Endothelial cell (in vitro differentiated cells): ENCODE results near the gene FUT7. TPM values are rescaled to one million over a fixed set of nuclear protein-coding genes. Genes with fewer than 3 reads are reported as not detected.
A peak's percentile ranks its signal among the peaks of the same experiment; 100 is the strongest.

ENCODE experiments used
- DNase-seq: peaks from one replicate; pipeline ENCODE4 v3.0.0; 2021; ENCODE audit warnings: low spot score
- H3K27ac Mint-ChIP-seq: one replicate; pipeline ENCODE4 v1.8.0; 2021; ENCODE audit warnings: mixed read lengths, inconsistent platforms; ENCODE audit not compliant: unreplicated experiment
- H3K27me3 Mint-ChIP-seq: one replicate; pipeline ENCODE4 v1.8.0; 2021; ENCODE audit warnings: mild to moderate bottlenecking, moderate library complexity, mixed read lengths, inconsistent platforms; ENCODE audit not compliant: unreplicated experiment
- H3K36me3 Mint-ChIP-seq: one replicate; pipeline ENCODE4 v1.8.0; 2021; ENCODE audit warnings: mild to moderate bottlenecking, low read depth, mixed read lengths, inconsistent platforms; ENCODE audit not compliant: unreplicated experiment
- H3K4me1 Mint-ChIP-seq: one replicate; pipeline ENCODE4 v1.8.0; 2021; ENCODE audit warnings: mild to moderate bottlenecking, mixed read lengths, inconsistent platforms; ENCODE audit not compliant: unreplicated experiment
- H3K4me3 Mint-ChIP-seq: one replicate; pipeline ENCODE4 v1.8.0; 2021; ENCODE audit warnings: mild to moderate bottlenecking, mixed read lengths, inconsistent platforms; ENCODE audit not compliant: unreplicated experiment
- H3K9me3 Mint-ChIP-seq: one replicate; pipeline ENCODE4 v1.8.0; 2021; ENCODE audit warnings: mixed read lengths, inconsistent platforms; ENCODE audit not compliant: unreplicated experiment
- total RNA-seq: library from RNA; stranded (reverse); fragmentation: NEBNext Ultra II Directional; extraction: Animal tissue kit (Norgen Biotek cat#: 25700); gene quantifications from one replicate; pipeline ENCODE4 v1.2.1, GENCODE V29; 2021; ENCODE audit not compliant: unreplicated experiment
- TF ChIP-seq, protein P1 (sequence below): fragments of 200-600 bp; sonication (generic); IDR thresholded peaks from one replicate; pipeline ENCODE4 v1.5.0; 2021; ENCODE audit warnings: antibody characterized with exemption; ENCODE audit not compliant: unreplicated experiment

FUT7 gene
- total RNA-seq, 1 donor from 2014 or later, result not detected

DNA sequence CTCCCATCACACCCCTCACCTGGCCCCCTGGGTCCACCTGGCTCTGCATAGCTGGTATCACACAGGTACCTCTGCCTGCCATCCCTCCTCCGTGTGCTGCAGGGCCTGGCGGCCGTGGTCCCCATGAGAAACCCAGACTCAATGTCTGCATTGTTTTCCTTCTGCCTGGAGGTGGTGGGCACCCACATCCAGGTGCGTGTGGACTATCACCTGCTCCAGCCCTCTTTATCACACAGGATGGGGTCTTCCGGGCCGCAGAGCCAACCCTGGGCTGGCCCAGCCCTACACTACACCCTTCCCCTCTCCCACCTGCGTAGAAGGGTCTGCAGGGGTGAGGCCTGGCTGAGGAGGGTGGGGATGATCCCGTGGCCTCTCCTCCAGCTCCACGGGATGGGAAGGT is 7.0 kb upstream of the FUT7 start:
- TF ChIP-seq, protein P1, sequence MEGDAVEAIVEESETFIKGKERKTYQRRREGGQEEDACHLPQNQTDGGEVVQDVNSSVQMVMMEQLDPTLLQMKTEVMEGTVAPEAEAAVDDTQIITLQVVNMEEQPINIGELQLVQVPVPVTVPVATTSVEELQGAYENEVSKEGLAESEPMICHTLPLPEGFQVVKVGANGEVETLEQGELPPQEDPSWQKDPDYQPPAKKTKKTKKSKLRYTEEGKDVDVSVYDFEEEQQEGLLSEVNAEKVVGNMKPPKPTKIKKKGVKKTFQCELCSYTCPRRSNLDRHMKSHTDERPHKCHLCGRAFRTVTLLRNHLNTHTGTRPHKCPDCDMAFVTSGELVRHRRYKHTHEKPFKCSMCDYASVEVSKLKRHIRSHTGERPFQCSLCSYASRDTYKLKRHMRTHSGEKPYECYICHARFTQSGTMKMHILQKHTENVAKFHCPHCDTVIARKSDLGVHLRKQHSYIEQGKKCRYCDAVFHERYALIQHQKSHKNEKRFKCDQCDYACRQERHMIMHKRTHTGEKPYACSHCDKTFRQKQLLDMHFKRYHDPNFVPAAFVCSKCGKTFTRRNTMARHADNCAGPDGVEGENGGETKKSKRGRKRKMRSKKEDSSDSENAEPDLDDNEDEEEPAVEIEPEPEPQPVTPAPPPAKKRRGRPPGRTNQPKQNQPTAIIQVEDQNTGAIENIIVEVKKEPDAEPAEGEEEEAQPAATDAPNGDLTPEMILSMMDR, result no peak
- Mint-ChIP-seq H3K4me1 (no peaks in the 10 kb centered on the region), H3K9me3 (no peaks in the 10 kb centered on the region), H3K36me3 (peaks cover 4% of the 10 kb centered on the region), H3K27me3 (peaks cover 2% of the 10 kb centered on the region), H3K27ac (no peak overlapping the region), H3K4me3 (no peak overlapping the region)
- DNase-seq, result no peak

DNA sequence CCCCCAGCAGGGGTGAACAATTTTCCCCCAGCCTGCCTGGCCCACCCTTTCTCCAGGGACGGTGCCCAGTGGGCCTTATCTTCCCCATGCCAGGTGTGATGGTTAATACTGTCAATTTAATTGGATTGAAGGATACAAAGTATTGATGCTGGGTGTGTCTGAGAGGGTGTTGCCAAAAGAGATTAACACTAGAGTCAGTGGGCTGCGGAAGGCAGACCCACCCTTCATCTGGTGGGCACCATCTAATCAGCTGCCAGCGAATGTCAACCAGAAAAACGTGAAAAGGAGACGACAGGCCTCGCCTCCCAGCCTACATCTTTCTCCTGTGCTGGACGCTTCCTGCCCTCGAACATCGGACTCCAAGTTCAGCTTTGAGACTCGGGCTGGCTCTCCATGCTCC is 5.6 kb upstream of the FUT7 start:
- no peaks in the 10 kb centered on the region for H3K9me3 Mint-ChIP-seq
- TF ChIP-seq, protein P1, result no peak
- H3K4me3 Mint-ChIP-seq, result no peak overlapping the region
- H3K27me3 Mint-ChIP-seq, result peaks cover 2% of the 10 kb centered on the region
- no peaks in the 10 kb centered on the region for H3K4me1 Mint-ChIP-seq
- DNase-seq, result no peak
- peaks cover 4% of the 10 kb centered on the region for H3K36me3 Mint-ChIP-seq
- H3K27ac Mint-ChIP-seq, result no peak overlapping the region

DNA sequence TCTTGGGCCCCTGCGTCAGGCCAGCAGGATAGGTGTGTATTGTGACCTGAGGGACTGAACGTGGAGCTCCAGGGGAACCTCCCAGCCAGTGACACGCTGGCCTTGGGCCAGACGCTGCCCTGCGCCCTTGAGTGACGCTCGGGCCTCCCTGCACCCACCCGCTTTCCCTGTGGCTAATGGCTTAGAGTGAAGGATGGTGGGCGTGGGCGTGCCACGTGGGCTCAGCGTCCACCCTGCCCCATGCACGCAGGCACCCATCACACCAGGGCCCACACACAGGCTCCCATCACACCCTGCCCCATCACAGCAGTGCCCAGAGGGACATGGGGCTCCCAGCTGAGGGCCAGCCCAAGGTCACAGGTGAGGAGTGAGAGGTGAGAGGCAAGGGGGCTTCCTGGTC is 5.1 kb upstream of the FUT7 start:
- no peak for DNase-seq

DNA sequence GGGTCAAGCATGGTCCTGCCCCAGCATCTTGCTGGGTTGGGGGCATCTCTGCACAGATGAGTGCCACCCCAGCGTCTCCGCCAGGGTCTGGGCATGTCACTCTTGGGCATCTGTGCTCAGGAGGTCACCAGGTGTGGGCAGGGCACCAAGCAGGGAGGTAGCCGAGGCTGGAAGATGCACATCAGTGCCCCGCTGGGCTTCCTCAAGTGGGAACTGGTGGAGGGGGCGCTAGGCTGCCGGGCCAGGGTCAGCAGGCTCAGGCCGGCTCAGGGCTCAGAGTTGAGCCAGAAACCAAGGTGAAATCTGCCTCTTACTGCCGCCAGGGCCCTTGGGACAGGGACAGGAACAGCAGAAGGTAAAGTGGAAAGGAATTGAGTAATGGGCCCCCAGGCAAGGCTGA is 4.0 kb upstream of the FUT7 start:
- Mint-ChIP-seq H3K4me1 (no peaks in the 10 kb centered on the region), H3K4me3 (no peak overlapping the region), H3K36me3 (peaks cover 4% of the 10 kb centered on the region), H3K9me3 (no peaks in the 10 kb centered on the region), H3K27ac (no peak overlapping the region), H3K27me3 (peaks cover 2% of the 10 kb centered on the region)
- DNase-seq, result no peak
- TF ChIP-seq, protein P1, result no peak

More for the DNA sequence above, 5.1 kb upstream of the FUT7 start:
- H3K27me3 Mint-ChIP-seq, result peaks cover 2% of the 10 kb centered on the region
- no peaks in the 10 kb centered on the region for H3K4me1 Mint-ChIP-seq
- TF ChIP-seq, protein P1, result no peak
- no peak overlapping the region for H3K4me3 Mint-ChIP-seq
- no peaks in the 10 kb centered on the region for H3K9me3 Mint-ChIP-seq
- H3K36me3 Mint-ChIP-seq, result peaks cover 4% of the 10 kb centered on the region
- H3K27ac Mint-ChIP-seq, result no peak overlapping the region

DNA sequence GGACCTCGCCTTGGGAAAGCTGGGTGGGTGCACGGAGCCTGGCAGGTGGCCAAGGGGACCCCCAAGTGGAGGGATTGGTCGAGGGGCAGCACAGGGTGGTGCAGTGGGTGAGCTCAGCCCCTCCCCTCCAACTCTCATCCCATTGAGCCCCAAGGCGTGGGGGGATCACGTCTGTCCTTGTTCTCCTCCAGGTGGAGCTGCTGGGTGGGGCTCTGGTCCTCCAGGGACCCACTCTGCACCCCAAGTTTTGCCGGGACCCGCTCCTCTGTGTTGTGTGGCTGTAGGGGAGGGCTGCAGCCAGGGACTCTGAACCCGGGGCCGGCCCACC is 3.6 kb upstream of the FUT7 start:
- H3K4me1 Mint-ChIP-seq, result no peaks in the 10 kb centered on the region
- peaks cover 3% of the 10 kb centered on the region for H3K27me3 Mint-ChIP-seq
- TF ChIP-seq, protein P1, result peak; percentile 45
- no peak overlapping the region for H3K4me3 Mint-ChIP-seq
- H3K9me3 Mint-ChIP-seq, result no peaks in the 10 kb centered on the region
- no peak for DNase-seq
- H3K36me3 Mint-ChIP-seq, result peaks cover 4% of the 10 kb centered on the region
- H3K27ac Mint-ChIP-seq, result no peak overlapping the region
